H1 (cell line): ENCODE measurements around the gene TEX264. TPM values are rescaled to one million over a fixed set of nuclear protein-coding genes. Genes with fewer than 3 reads are reported as not detected.
A peak's percentile ranks its signal among the peaks of the same experiment; 100 is the strongest.

Source experiments
- CTCF ChIA-PET: fragments of 300-600 bp; sonication (Branson Sonifier 250); formaldehyde crosslinking; loops from one replicate; lab custom pipeline; 2021; ENCODE audit not compliant: partially characterized antibody; lab: Charles Lee
- POLR2A ChIA-PET: fragments of 300-600 bp; sonication (Branson Sonifier 250); formaldehyde crosslinking; loops from one replicate; lab custom pipeline; 2021; ENCODE audit warnings: inconsistent platforms; ENCODE audit not compliant: partially characterized antibody; lab: Charles Lee
- DNase-seq, 2 experiments: peaks; one replicate each; pipeline versions ENCODE4 v3.0.0 to v3.0.0-alpha.2; 2010 to 2022; ENCODE audit warnings: low spot score in 2 of 2, low read depth in 1 of 2, mixed read lengths in 1 of 2
- FAIRE-seq: peaks from 2 replicates; lab custom pipeline; 2011; peaks lifted over from hg19 to GRCh38; lab: Jason Lieb, UNC
- H2AFZ ChIP-seq: 2 replicates; pipeline ENCODE4 v1.8.1; 2012; ENCODE audit warnings: low read length, inconsistent platforms
- H2AK5ac ChIP-seq: 2 replicates; pipeline ENCODE4 v1.6.1; 2013; ENCODE audit warnings: low read depth, low read length
- H2BK120ac ChIP-seq: replicated peaks from 2 replicates; pipeline ENCODE3; 2013; ENCODE audit warnings: low read depth, low read length, inconsistent platforms
- H2BK12ac ChIP-seq: 2 replicates; pipeline ENCODE4 v1.6.1; 2013; ENCODE audit warnings: low read depth, low read length
- H2BK15ac ChIP-seq: 2 replicates; pipeline ENCODE4 v1.6.1; 2013; ENCODE audit warnings: low read length
- H2BK20ac ChIP-seq: 2 replicates; pipeline ENCODE4 v1.6.1; 2013; ENCODE audit warnings: low read length
- H2BK5ac ChIP-seq: 2 replicates; pipeline ENCODE4 v1.6.1; 2013; ENCODE audit warnings: low read depth, low read length
- H3K14ac ChIP-seq: 2 replicates; pipeline ENCODE4 v1.6.1; 2013; ENCODE audit warnings: inconsistent platforms; ENCODE audit not compliant: insufficient read length
- H3K18ac ChIP-seq: 2 replicates; pipeline ENCODE4 v1.6.1; 2013; ENCODE audit warnings: low read length; ENCODE audit errors: extremely low read depth
- H3K23ac ChIP-seq: 2 replicates; pipeline ENCODE4 v1.6.1; 2013; ENCODE audit warnings: inconsistent platforms; ENCODE audit not compliant: insufficient read length
- H3K23me2 ChIP-seq: 2 replicates; pipeline ENCODE4 v1.6.1; 2013; ENCODE audit warnings: low read depth, low read length
- H3K27ac ChIP-seq: 2 replicates; pipeline ENCODE4 v1.6.1; 2011; ENCODE audit warnings: low read depth, low read length, inconsistent platforms
- H3K27me3 ChIP-seq, 4 experiments: replicated peaks in 1 of 4; 1 replicate in 1 of 4; 2 replicates in 3 of 4; pipeline versions ENCODE4 v1.6.1 to v1.8.1; 2011 to 2013; ENCODE audit warnings: low read length in 3 of 4, mild to moderate bottlenecking in 3 of 4, inconsistent platforms in 2 of 4, mixed read lengths in 2 of 4, moderate library complexity in 1 of 4; ENCODE audit not compliant: control insufficient read depth in 3 of 4, insufficient read depth in 3 of 4; ENCODE audit errors: extremely low read depth in 1 of 4
- H3K36me3 ChIP-seq, 4 experiments: 2 replicates each; pipeline versions ENCODE4 v1.6.1 to v1.8.1; 2011 to 2013; ENCODE audit warnings: mild to moderate bottlenecking in 4 of 4, low read length in 3 of 4, moderate library complexity in 2 of 4, control low read depth in 1 of 4, inconsistent platforms in 1 of 4; ENCODE audit not compliant: insufficient read depth in 4 of 4, control insufficient read depth in 2 of 4
- H3K4ac ChIP-seq: replicated peaks from 2 replicates; pipeline ENCODE3; 2013; ENCODE audit warnings: low read length, low read depth, mixed read lengths, inconsistent platforms; ENCODE audit not compliant: insufficient read length
- H3K4me1 ChIP-seq, 4 experiments: replicated peaks in 1 of 4; 1 replicate in 1 of 4; 2 replicates in 3 of 4; pipeline versions ENCODE4 v1.6.1 to v1.8.1; 2011 to 2013; ENCODE audit warnings: low read length in 3 of 4, inconsistent platforms in 2 of 4, mixed read lengths in 1 of 4; ENCODE audit not compliant: insufficient read depth in 4 of 4, control insufficient read depth in 3 of 4
- H3K4me2 ChIP-seq, 2 experiments: 2 replicates each; pipeline versions ENCODE4 v1.6.1 to v1.8.1; 2011 to 2013; ENCODE audit warnings: low read depth in 2 of 2, low read length in 2 of 2, control low read depth in 1 of 2, inconsistent platforms in 1 of 2, mild to moderate bottlenecking in 1 of 2; ENCODE audit not compliant: insufficient read depth in 1 of 2
- H3K4me3 ChIP-seq, 4 experiments: fragments of 200-600, 300-600 bp in 1 of 4; sonication (generic), shearing (Covaris generic), sonication (Bioruptor Twin) in 1 of 4; 2 replicates each; pipeline versions ENCODE4 v1.5.1 to v1.8.1; 2011 to 2016; ENCODE audit warnings: low read length in 4 of 4, low read depth in 3 of 4, control low read depth in 2 of 4, inconsistent platforms in 2 of 4, mild to moderate bottlenecking in 2 of 4, mixed read lengths in 1 of 4, moderate library complexity in 1 of 4; ENCODE audit not compliant: insufficient read depth in 2 of 4; ENCODE audit errors: extremely low read depth in 1 of 4
- H3K56ac ChIP-seq: replicated peaks from 2 replicates; pipeline ENCODE3; 2013; ENCODE audit warnings: low read depth, mild to moderate bottlenecking, mixed read lengths, low read length, inconsistent platforms; ENCODE audit not compliant: insufficient read length
- H3K79me1 ChIP-seq: 2 replicates; pipeline ENCODE4 v1.6.1; 2013; ENCODE audit warnings: low read depth, low read length, control low read depth
- H3K79me2 ChIP-seq, 2 experiments: 2 replicates each; pipeline versions ENCODE4 v1.6.1 to v1.8.1; 2012 to 2013; ENCODE audit warnings: low read length in 2 of 2, mild to moderate bottlenecking in 2 of 2, inconsistent platforms in 1 of 2; ENCODE audit not compliant: insufficient read depth in 2 of 2, control insufficient read depth in 1 of 2
- H3K9ac ChIP-seq, 4 experiments: replicated peaks in 1 of 4; 1 replicate in 1 of 4; 2 replicates in 3 of 4; pipeline versions ENCODE4 v1.6.1 to v1.8.1; 2011 to 2013; ENCODE audit warnings: low read depth in 3 of 4, low read length in 3 of 4, control low read depth in 2 of 4, mild to moderate bottlenecking in 2 of 4, moderate library complexity in 2 of 4, inconsistent platforms in 1 of 4; ENCODE audit errors: extremely low read depth in 1 of 4
- H3K9me3 ChIP-seq, 2 experiments: 2 replicates each; pipeline versions ENCODE4 v1.6.1 to v1.8.1; 2012 to 2013; ENCODE audit warnings: mild to moderate bottlenecking in 2 of 2, moderate library complexity in 2 of 2, control low read depth in 1 of 2, inconsistent platforms in 1 of 2, low read depth in 1 of 2, low read length in 1 of 2, mixed read lengths in 1 of 2; ENCODE audit not compliant: insufficient read depth in 2 of 2
- H4K20me1 ChIP-seq, 2 experiments: replicated peaks in 1 of 2; 2 replicates each; pipeline versions ENCODE3 to v1.8.1; 2011 to 2013; ENCODE audit warnings: inconsistent platforms in 2 of 2, low read length in 2 of 2, mild to moderate bottlenecking in 1 of 2; ENCODE audit not compliant: insufficient read depth in 2 of 2, control insufficient read depth in 1 of 2
- H4K5ac ChIP-seq: 2 replicates; pipeline ENCODE4 v1.6.1; 2013; ENCODE audit warnings: low read length, low read depth, mixed read lengths, inconsistent platforms; ENCODE audit not compliant: insufficient read length
- H4K8ac ChIP-seq: 2 replicates; pipeline ENCODE4 v1.8.0; 2013; ENCODE audit warnings: mild to moderate bottlenecking, moderate library complexity, low read length, inconsistent platforms; ENCODE audit not compliant: insufficient read depth; ENCODE audit errors: extremely low read depth
- H4K91ac ChIP-seq: replicated peaks from 2 replicates; pipeline ENCODE3; 2013; ENCODE audit warnings: low read length, mixed read lengths, inconsistent platforms; ENCODE audit not compliant: insufficient read length
- CEBPB ChIP-seq: IDR thresholded peaks from 2 replicates; pipeline ENCODE4 v1.6.1; 2012; ENCODE audit warnings: low read depth, low read length
- EGR1 ChIP-seq: IDR thresholded peaks from 2 replicates; pipeline ENCODE4 v1.6.1; 2011; ENCODE audit warnings: low read depth, low read length, borderline replicate concordance
- GABPA ChIP-seq: IDR thresholded peaks from 2 replicates; pipeline ENCODE4 v1.6.1; 2011; ENCODE audit warnings: mild to moderate bottlenecking, low read length, moderate library complexity, borderline replicate concordance; ENCODE audit not compliant: insufficient read depth
- POLR2A ChIP-seq, 2 experiments: IDR thresholded peaks; 1 replicate in 1 of 2; 2 replicates in 1 of 2; pipeline ENCODE4 v1.6.1; 2011; ENCODE audit warnings: low read depth in 2 of 2, low read length in 2 of 2, mild to moderate bottlenecking in 2 of 2; ENCODE audit errors: control extremely low read depth in 1 of 2
- RAD21 ChIP-seq, 2 experiments: IDR thresholded peaks in 1 of 2; conservative IDR thresholded peaks in 1 of 2; 2 replicates each; pipeline ENCODE4 v1.6.1; 2011; ENCODE audit warnings: low read depth in 2 of 2, low read length in 2 of 2, improper control_type of control experiment in 1 of 2, inconsistent platforms in 1 of 2, mild to moderate bottlenecking in 1 of 2, moderate library complexity in 1 of 2
- WGBS, 2 experiments: shearing (Covaris generic) in 1 of 2; methylation state at CpG; one replicate each; pipeline versions ENCODE4 v1.1.6 to v1.1.7; 2013 to 2015; ENCODE audit warnings: low lambda C conversion rate in 2 of 2, mixed read lengths in 2 of 2, inconsistent platforms in 1 of 2, low coverage in 1 of 2, missing lambda C conversion rate in 1 of 2; ENCODE audit not compliant: insufficient replicate concordance in 2 of 2, insufficient coverage in 1 of 2, insufficient read length in 1 of 2; ENCODE audit errors: extremely low coverage in 1 of 2, missing lambda C conversion rate in 1 of 2; 5-methylcytosine and 5-hydroxymethylcytosine counted together
- polyA plus RNA-seq, 7 experiments: library from polyadenylated mRNA; depleted of rRNA in 3 of 7; stranded (reverse) in 5 of 7; unstranded in 2 of 7; fragments of >200 nt in 5 of 7; fragments of 200-250 nt in 2 of 7; gene quantifications; 1 replicate in 5 of 7; 2 replicates in 1 of 7; 4 replicates in 1 of 7; pipeline versions ENCODE4 v1.2.1 to v1.2.3, GENCODE V29; 2011 to 2013; ENCODE audit warnings: missing spikeins in 2 of 7, mixed read lengths in 2 of 7
- total RNA-seq: library from RNA; stranded (reverse); fragmentation: NEBNext Ultra II Directional; extraction: Animal tissue kit (Norgen Biotek cat#: 25700); gene quantifications from 2 replicates; pipeline ENCODE4 v1.2.1, GENCODE V29; 2021
- TF ChIP-seq, protein P1 (sequence below), 3 experiments: IDR thresholded peaks; 1 replicate in 2 of 3; 2 replicates in 1 of 3; pipeline versions ENCODE4 v1.5.1 to v1.6.1; 2011; ENCODE audit warnings: low read length in 3 of 3, mild to moderate bottlenecking in 3 of 3, inconsistent platforms in 2 of 3, low read depth in 1 of 3, moderate library complexity in 1 of 3; ENCODE audit not compliant: insufficient read depth in 1 of 3; ENCODE audit errors: control extremely low read depth in 1 of 3

The TEX264 gene
- total and polyA plus RNA-seq, 2 of the 8 experiments (the other 6 are each of a cell fraction or from before 2014, with no cell fraction given), result 11.2 to 35.6 TPM

DNA sequence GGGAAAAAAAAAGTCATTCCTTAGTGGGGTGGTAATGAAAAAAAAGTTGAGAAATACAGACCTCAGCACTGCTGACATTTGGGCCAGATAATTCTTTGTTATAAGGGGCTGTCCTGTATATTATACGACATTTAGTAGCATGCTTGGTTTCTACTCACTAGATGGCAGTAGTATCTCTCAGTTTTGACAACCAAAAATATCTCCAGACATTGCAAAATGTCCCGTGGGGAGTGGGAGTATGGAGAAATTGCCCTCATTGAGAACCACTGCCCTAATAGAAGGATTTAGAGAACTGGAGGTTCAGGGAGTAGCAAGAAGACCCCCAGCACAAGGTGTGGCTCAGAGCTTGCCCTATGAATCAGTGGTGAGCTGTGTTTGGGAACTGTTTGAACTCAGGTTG, 28.6 kb upstream of the TEX264 start:
- Histone ChIP-seq H4K20me1 (no peaks in the 10 kb centered on the region), H3K4me1 (no peaks in the 10 kb centered on the region), H4K91ac (no peak overlapping the region), H3K36me3 (peaks cover 38 to 81% (median 68%) of the 10 kb centered on the region in 4 experiments), H2BK120ac (no peak overlapping the region), H4K5ac (no peak overlapping the region), H2BK20ac (no peak overlapping the region), H3K18ac (no peak overlapping the region), H2AK5ac (no peak overlapping the region), H3K79me1 (no peaks in the 10 kb centered on the region), H3K23me2 (no peaks in the 10 kb centered on the region), H2BK15ac (no peak overlapping the region), H4K8ac (no peak overlapping the region), H3K56ac (no peak overlapping the region), H3K79me2 (no peaks in the 10 kb centered on the region), H3K23ac (no peak overlapping the region), H2AFZ (no peak overlapping the region), H2BK5ac (no peak overlapping the region), H2BK12ac (no peak overlapping the region), H3K27me3 (no peaks in the 10 kb centered on the region), H3K9me3 (peaks cover 6 to 12% of the 10 kb centered on the region in 2 experiments), H3K4me3 (no peak overlapping the region), H3K4ac (no peak overlapping the region), H3K4me2 (no peak overlapping the region), H3K27ac (no peak overlapping the region), H3K14ac (no peak overlapping the region), H3K9ac (no peak overlapping the region)
- TF ChIP-seq RAD21 (IDR thresholded peaks at IDR 0.05 in 1 of 2, conservative IDR thresholded peaks at IDR 0.05 in 1 of 2; ENCODE audit: low read depth in 2 of 2, low read length in 2 of 2) (peak; percentile 30 to 37; a peak in 3 of 4 replicates), GABPA (no peak), POLR2A (IDR thresholded peaks at IDR 0.05; ENCODE audit: control extremely low read depth in 1 of 2, low read depth in 2 of 2, low read length in 2 of 2) (no peak), CEBPB (peak; percentile 16; the same call in 1 of the 2 replicates), EGR1 (no peak)
- TF ChIP-seq, protein P1, sequence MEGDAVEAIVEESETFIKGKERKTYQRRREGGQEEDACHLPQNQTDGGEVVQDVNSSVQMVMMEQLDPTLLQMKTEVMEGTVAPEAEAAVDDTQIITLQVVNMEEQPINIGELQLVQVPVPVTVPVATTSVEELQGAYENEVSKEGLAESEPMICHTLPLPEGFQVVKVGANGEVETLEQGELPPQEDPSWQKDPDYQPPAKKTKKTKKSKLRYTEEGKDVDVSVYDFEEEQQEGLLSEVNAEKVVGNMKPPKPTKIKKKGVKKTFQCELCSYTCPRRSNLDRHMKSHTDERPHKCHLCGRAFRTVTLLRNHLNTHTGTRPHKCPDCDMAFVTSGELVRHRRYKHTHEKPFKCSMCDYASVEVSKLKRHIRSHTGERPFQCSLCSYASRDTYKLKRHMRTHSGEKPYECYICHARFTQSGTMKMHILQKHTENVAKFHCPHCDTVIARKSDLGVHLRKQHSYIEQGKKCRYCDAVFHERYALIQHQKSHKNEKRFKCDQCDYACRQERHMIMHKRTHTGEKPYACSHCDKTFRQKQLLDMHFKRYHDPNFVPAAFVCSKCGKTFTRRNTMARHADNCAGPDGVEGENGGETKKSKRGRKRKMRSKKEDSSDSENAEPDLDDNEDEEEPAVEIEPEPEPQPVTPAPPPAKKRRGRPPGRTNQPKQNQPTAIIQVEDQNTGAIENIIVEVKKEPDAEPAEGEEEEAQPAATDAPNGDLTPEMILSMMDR (IDR thresholded peaks at IDR 0.05; ENCODE audit: control extremely low read depth in 1 of 3, insufficient read depth in 1 of 3, low read depth in 1 of 3, low read length in 3 of 3), result peak in 2 of 3 experiments; percentile 9 to 23; a peak in 1 of 4 replicates
- FAIRE-seq, result no peak
- CTCF ChIA-PET, result interaction anchor here (0.7 to 8.6 kb wide), 10 partner anchors 9 to 140 kb away, joined by 3 to 103 read pairs (median 4); partner anchors contain the start of genes DCAF1 and TEX264
- DNase-seq, result no peak
- POLR2A ChIA-PET, result interaction anchor here (1.1 to 2.7 kb wide), 3 partner anchors 49 to 143 kb away, joined by 3 to 7 read pairs (median 6); partner anchors contain the start of gene DCAF1
- 84% methylated on average over 2 of the region's 2 CpGs; no CpG with 5 or more reads in 1 of the 2 experiments for WGBS, 2 experiments
